GM12865 (cell line): ENCODE measurements around the gene PRRC2C.
A peak's percentile ranks its signal among the peaks of the same experiment; 100 is the strongest.

ENCODE experiments used
- DNase-seq: peaks from one replicate; pipeline ENCODE4 v3.0.0; 2010; ENCODE audit warnings: low read depth
- H3K4me3 ChIP-seq: 2 replicates; pipeline ENCODE4 v1.5.1; 2011; ENCODE audit warnings: mild to moderate bottlenecking, low read depth, low read length, control low read depth
- TF ChIP-seq, protein P1 (sequence below): IDR thresholded peaks from 2 replicates; pipeline ENCODE4 v1.5.1; 2011; ENCODE audit warnings: low read length, control low read depth, low read depth, inconsistent platforms; ENCODE audit not compliant: insufficient read depth; ENCODE audit errors: missing control alignments

The PRRC2C gene

DNA sequence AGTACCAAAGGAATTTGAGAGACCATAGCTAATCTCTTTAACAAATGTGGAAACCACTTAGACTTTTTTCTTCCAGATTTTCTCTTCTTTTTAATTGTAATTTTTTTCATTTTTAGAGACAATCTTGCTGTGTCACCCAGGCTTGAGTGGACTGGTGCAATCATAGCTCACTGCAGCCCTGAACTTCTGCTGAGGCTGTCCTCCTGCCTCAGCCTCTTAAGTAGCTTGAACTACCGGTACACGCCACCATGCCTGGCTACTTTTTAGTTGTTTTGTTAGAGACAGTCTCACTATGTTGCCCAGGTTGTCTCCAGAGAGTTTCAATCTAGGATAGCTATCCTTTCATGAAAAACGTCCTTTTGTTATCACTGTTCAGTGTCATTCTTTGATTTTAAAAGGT is 15.0 kb downstream of the PRRC2C start:
- no peak overlapping the region for H3K4me3 ChIP-seq
- TF ChIP-seq, protein P1, sequence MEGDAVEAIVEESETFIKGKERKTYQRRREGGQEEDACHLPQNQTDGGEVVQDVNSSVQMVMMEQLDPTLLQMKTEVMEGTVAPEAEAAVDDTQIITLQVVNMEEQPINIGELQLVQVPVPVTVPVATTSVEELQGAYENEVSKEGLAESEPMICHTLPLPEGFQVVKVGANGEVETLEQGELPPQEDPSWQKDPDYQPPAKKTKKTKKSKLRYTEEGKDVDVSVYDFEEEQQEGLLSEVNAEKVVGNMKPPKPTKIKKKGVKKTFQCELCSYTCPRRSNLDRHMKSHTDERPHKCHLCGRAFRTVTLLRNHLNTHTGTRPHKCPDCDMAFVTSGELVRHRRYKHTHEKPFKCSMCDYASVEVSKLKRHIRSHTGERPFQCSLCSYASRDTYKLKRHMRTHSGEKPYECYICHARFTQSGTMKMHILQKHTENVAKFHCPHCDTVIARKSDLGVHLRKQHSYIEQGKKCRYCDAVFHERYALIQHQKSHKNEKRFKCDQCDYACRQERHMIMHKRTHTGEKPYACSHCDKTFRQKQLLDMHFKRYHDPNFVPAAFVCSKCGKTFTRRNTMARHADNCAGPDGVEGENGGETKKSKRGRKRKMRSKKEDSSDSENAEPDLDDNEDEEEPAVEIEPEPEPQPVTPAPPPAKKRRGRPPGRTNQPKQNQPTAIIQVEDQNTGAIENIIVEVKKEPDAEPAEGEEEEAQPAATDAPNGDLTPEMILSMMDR = no peak
- no peak for DNase-seq

DNA sequence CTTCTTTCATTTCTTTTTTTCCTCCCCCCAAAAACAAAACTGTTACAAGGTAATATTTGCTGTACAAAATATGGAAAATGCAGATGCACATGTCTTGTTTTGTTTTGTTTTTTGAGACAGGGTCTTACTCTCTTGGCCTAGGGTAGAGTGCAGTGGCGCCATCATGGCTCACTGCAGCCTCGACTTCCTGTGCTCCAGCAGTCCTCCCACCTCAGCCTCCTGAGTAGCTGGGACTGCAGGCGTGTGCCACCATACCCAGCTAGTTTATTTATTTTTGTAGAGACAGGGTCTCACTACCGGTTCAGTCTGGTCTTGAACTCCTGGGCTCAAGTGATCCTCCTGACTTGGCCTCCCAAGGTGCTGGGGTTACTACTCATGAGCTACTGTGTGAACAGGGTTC is 15.5 kb downstream of the PRRC2C start:
- TF ChIP-seq, protein P1 = no peak
- H3K4me3 ChIP-seq = no peak overlapping the region
- no peak for DNase-seq

DNA sequence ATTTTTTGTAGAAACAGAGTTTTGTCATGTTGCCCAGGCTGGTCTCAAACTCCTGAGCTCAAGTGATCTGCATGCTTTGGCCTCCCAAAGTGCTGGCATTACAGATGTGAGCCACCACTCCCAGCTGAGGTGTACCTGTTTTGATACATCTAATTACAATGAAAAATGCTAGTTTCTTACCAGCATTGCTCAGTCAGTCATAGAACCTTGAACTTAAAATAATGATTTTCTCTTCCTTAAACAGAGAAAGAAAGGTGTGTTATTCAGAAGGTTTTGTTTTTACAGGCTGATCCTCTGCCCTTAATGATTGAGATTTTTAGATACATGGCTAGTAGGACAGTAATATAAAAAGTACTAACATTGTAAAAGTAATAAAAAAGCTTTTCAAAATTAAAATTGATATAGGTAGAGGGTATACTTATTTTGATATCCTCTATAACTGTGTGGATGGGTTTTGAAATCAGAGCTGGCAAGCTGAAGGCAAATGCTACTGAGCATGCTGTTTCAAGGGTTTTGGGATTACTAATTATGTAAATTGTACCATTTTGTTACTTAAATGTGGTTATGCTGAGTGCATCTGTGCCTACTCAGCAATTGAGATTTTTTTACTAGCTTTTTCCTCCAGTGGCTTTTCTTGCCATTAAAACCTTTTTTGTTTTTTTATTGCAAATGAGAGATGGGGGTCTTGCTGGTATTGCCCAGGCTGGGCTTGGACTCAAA is 16.1 kb downstream of the PRRC2C start:
- DNase-seq = peak; percentile 24
- no peak overlapping the region for H3K4me3 ChIP-seq
- TF ChIP-seq, protein P1 = no peak

DNA sequence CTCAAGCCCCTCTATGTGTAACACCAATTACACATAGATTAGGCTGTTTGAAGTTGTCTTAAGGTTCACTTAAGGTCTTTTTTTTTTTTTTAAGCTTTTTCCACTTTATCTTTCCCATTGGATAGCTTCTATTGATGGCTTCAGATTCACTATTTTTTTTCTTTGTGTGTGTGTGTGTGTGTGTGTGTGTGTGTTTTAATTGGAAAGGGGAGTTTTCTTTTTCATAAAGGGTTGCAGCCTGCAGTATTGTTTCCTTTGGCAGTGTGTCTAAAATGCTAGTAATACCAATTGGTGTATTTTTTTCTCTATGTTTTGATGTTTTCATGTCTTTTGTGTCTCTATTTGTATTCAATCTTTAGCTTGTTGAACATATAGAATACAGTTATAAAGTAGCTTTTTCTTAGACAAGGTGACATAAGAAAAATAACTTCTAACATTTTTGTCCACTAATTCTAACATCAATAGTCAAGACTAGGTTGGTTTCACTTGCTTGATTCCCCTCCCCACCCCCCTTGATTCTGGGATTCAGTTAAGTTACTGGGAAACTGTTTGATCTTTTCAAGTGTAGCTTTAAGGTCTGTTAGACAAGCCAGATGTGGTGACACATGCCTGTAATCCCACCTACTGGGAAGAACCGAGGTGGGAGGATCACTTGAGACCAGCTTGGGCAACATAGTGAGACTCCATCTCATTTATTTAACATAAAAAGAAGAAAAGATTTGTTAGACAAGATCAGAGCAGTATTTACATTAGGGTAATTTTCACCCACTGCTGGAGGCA is 21.4 kb downstream of the PRRC2C start:
- no peak for DNase-seq
- TF ChIP-seq, protein P1 = no peak
- H3K4me3 ChIP-seq = no peak overlapping the region

DNA sequence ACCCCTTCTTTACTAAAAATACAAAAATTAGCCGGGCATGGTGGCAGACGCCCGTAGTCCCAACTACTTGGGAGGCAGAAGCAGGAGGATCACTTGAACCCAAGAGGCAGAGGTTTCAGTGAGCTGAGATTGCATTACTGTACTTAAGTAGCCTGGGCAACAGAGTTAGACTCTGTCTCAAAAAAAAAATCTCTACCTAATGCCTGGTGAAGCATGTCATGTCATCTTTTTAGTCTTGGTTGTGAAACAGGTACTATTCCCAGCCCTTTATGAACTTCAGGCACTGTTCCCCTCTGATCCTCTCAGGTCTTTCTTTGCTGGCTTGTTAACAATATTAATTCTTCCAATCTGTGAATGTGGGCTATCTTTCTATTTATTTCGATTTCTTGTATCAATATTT is 22.1 kb downstream of the PRRC2C start:
- TF ChIP-seq, protein P1 = no peak
- no peak overlapping the region for H3K4me3 ChIP-seq

DNA sequence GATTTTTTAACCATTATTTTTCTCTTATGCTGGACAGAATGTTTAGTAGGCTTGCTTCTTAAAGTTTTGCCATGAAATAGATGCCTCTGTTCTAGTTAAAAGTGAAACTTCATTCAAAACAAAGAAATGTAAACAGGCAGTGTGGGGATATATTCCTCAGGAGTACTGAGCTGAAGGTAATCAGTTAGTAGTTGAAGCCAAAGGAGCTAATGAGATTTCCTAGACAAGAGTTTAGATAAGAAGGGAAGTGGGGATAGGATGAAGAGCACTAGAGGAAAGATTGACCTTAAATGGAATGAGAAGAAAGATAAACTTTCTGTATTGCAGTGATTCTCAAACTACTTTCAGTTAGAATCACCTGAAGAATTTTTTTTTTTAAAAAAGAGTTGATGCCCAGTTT is 23.9 kb downstream of the PRRC2C start:
- TF ChIP-seq, protein P1 = no peak
- no peak for DNase-seq
- no peak overlapping the region for H3K4me3 ChIP-seq

More for the DNA sequence above, 22.1 kb downstream of the PRRC2C start:
- DNase-seq = no peak

DNA sequence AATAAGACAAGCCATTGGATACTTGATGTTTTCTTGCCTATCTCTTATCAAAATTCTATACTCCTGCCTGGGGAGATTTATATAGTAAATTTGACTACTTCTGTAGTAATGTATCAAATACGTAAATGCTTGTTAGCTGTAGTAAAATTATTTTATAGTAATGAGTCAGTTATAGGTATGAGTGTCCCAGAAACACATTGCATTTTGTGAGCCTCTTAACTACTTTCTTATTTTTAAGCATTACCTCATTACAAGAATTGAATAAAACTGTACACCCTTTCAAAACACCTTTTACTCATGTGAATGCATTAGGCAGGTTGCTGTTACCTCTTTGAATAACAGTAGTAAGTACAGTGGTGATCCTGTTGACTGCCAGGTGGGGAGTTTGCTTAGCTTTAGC is 28.4 kb downstream of the PRRC2C start:
- no peak overlapping the region for H3K4me3 ChIP-seq
- no peak for DNase-seq
- TF ChIP-seq, protein P1 = no peak
